ENCODE data around the gene TCERG1L.

DNA sequence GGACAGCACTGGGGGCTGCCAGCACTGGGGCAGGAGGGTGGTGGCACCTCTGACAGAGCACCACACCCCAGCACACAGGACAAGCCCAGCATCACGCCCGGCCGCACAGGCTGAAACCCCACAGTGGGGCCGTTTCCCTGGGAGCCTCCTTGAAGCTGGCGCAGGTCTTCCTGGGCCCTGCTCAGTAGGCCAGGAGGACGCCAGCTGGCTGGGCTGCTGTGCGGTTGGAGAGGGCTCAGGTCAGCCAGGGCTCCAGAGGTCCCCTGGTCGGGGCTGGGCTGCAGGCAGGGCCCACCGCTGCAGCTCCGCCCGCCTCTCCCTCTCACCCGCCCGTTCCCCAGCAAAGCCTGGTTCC, 137.3 kb downstream of the TCERG1L start:
- TF ChIP-seq, protein P1, sequence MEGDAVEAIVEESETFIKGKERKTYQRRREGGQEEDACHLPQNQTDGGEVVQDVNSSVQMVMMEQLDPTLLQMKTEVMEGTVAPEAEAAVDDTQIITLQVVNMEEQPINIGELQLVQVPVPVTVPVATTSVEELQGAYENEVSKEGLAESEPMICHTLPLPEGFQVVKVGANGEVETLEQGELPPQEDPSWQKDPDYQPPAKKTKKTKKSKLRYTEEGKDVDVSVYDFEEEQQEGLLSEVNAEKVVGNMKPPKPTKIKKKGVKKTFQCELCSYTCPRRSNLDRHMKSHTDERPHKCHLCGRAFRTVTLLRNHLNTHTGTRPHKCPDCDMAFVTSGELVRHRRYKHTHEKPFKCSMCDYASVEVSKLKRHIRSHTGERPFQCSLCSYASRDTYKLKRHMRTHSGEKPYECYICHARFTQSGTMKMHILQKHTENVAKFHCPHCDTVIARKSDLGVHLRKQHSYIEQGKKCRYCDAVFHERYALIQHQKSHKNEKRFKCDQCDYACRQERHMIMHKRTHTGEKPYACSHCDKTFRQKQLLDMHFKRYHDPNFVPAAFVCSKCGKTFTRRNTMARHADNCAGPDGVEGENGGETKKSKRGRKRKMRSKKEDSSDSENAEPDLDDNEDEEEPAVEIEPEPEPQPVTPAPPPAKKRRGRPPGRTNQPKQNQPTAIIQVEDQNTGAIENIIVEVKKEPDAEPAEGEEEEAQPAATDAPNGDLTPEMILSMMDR (IDR thresholded peaks at IDR 0.05; ENCODE audit: insufficient read depth, low read length, poor library complexity, severe bottlenecking), result no peak
- no peak for TF ChIP-seq EZH2phosphoT487 (conservative IDR thresholded peaks at IDR 0.05; ENCODE audit: low read length)

Data from SU-DHL-6 (cell line).